K562 (cell line): ENCODE measurements around the gene TMEM234. TPM values are rescaled to one million over a fixed set of nuclear protein-coding genes. Genes with fewer than 3 reads are reported as not detected.
A peak's percentile ranks its signal among the peaks of the same experiment; 100 is the strongest.

Experiments
- ARHGAP35 ChIP-seq: fragments of 450-650 bp; IDR thresholded peaks from 2 replicates; pipeline ENCODE4 v1.6.1; 2018; ENCODE audit not compliant: partially characterized antibody
- ARID1B ChIP-seq: fragments of 450-650 bp; IDR thresholded peaks from 2 replicates; pipeline ENCODE4 v1.6.1; 2016; ENCODE audit warnings: antibody characterized with exemption, mild to moderate bottlenecking, inconsistent platforms
- NCOA6 ChIP-seq: fragments of 450-650 bp; IDR thresholded peaks from 2 replicates; pipeline ENCODE4 v1.6.1; 2017; ENCODE audit warnings: mild to moderate bottlenecking
- YY1 ChIP-seq, 3 experiments: IDR thresholded peaks; 2 replicates each; pipeline ENCODE4 v1.6.1; 2011; ENCODE audit warnings: low read length in 2 of 3, mild to moderate bottlenecking in 2 of 3, moderate library complexity in 2 of 3, borderline replicate concordance in 1 of 3, control low read depth in 1 of 3, low read depth in 1 of 3; ENCODE audit not compliant: insufficient read depth in 3 of 3, insufficient replicate concordance in 2 of 3, control insufficient read depth in 1 of 3, insufficient read length in 1 of 3; ENCODE audit errors: extremely low read depth in 1 of 3
- ZNF324 ChIP-seq: fragments of 250-450 bp; sonication (Bioruptor Pico); IDR thresholded peaks from 2 replicates; pipeline ENCODE4 v1.4.0; 2020; ENCODE audit warnings: mild to moderate bottlenecking
- ZNF644 ChIP-seq: fragments of 200-800 bp; sonication (Bioruptor generic); IDR thresholded peaks from 2 replicates; pipeline ENCODE4 v1.6.1; 2016; ENCODE audit warnings: low read depth, missing genetic modification characterization, missing compliant biosample characterization
- polyA plus RNA-seq, 8 experiments: library from polyadenylated mRNA; depleted of rRNA in 4 of 8; stranded (reverse) in 5 of 8; unstranded in 3 of 8; fragments of >200 nt; fragmentation: Nextera tagmentation in 2 of 8; fragmentation: Illumina TruSeq in 1 of 8; extraction: Ambion mirVana in 2 of 8; extraction: Trizol in 1 of 8; gene quantifications; 2 replicates each; pipeline versions ENCODE4 v1.2.1 to v1.2.3, GENCODE V29; 2011 to 2014; ENCODE audit warnings: inconsistent platforms in 1 of 8, missing spikeins in 1 of 8
- total RNA-seq, 7 experiments: library from RNA; depleted of rRNA in 6 of 7; stranded (reverse); fragments of >200 nt in 6 of 7; fragmentation: Illumina TruSeq in 2 of 7; extraction: Trizol in 2 of 7; gene quantifications; 2 replicates each; pipeline versions ENCODE4 v1.2.1 to v1.2.3, GENCODE V29; 2011 to 2021; ENCODE audit warnings: low replicate concordance in 1 of 7
- TF ChIP-seq, protein P1 (sequence below): fragments of 200-800 bp; sonication (Bioruptor generic); IDR thresholded peaks from 2 replicates; pipeline ENCODE4 v1.6.1; 2017; ENCODE audit warnings: missing genetic modification characterization, missing compliant biosample characterization
- TF ChIP-seq, protein P2 (sequence below): sonication (generic); formaldehyde crosslinking; IDR thresholded peaks from 2 replicates; pipeline ENCODE4 v1.8.0; 2022; ENCODE audit warnings: mild to moderate bottlenecking, missing genetic modification reagents
- TF ChIP-seq, protein P3 (sequence below): fragments of 250-450 bp; sonication (Bioruptor Pico); IDR thresholded peaks from 2 replicates; pipeline ENCODE4 v1.5.0; 2021; ENCODE audit warnings: mild to moderate bottlenecking, borderline replicate concordance
- TF ChIP-seq, protein P4 (sequence below): fragments of 450-650 bp; IDR thresholded peaks from 2 replicates; pipeline ENCODE4 v1.6.1; 2016; ENCODE audit warnings: borderline replicate concordance
- TF ChIP-seq, protein P5 (sequence below): fragments of 450-650 bp; formaldehyde crosslinking; IDR thresholded peaks from 2 replicates; pipeline ENCODE4 v1.4.0; 2020; ENCODE audit warnings: mild to moderate bottlenecking, moderate library complexity

TMEM234 gene
- total and polyA plus RNA-seq, 9 of the 15 experiments (the other 6 are each of a cell fraction or from before 2014, with no cell fraction given), result 5.0 to 12.9 (median 7.6) TPM

DNA sequence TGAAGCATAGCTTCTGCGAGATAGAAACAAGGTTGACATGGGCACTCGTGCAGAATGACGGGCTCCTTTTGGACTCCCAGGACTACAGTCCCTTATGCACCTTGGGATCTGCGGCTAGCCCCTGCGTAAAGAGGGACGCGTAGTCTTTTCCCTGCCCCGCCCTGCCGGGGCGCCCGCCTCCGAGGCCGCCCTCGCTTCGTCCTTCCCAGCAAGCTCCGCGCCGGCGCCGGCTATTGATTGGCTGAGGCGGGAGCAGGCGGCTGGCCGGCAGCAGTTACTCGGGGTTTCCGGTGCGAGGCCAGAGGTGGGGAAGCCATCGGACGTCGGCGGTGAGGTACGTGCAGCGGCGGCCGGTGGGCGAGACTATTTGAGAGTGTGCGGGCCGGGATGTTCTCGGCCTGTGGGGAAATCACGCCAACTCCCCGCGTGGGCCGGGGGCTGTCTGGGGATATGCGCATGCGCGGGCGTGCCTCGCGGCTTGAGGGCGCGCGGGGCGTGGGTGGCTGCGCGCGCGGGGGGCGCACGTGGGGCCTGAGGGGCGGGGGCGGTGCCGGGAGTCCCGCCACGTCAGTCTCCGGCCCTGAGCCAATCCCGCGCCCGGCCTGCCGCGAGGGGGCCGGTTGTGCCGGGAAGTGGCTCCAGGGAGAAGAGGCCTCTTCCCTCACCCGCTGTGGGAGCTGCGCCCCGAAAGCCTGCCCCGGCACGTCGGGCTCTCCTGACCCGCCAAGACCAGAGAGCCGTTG is 42.5 kb downstream of the TMEM234 start, which contains the start of gene TXLNA (continued):
- TF ChIP-seq YY1 (IDR thresholded peaks at IDR 0.05; ENCODE audit: borderline replicate concordance in 1 of 3, control insufficient read depth in 1 of 3, extremely low read depth in 1 of 3, insufficient read depth in 3 of 3, insufficient read length in 1 of 3, insufficient replicate concordance in 2 of 3, low read depth in 1 of 3, low read length in 2 of 3) (peak; percentile 11 to 74 (median 63)), ARID1B (no peak; the same call in 1 of the 2 replicates), ZNF324 (CRISPR knock-in tag) (no peak), ZNF644 (peak; percentile 42), ARHGAP35 (no peak), NCOA6 (no peak)
- TF ChIP-seq, protein P1, sequence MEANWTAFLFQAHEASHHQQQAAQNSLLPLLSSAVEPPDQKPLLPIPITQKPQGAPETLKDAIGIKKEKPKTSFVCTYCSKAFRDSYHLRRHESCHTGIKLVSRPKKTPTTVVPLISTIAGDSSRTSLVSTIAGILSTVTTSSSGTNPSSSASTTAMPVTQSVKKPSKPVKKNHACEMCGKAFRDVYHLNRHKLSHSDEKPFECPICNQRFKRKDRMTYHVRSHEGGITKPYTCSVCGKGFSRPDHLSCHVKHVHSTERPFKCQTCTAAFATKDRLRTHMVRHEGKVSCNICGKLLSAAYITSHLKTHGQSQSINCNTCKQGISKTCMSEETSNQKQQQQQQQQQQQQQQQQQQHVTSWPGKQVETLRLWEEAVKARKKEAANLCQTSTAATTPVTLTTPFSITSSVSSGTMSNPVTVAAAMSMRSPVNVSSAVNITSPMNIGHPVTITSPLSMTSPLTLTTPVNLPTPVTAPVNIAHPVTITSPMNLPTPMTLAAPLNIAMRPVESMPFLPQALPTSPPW (CRISPR knock-in tag), result peak; percentile 95
- TF ChIP-seq, protein P2, sequence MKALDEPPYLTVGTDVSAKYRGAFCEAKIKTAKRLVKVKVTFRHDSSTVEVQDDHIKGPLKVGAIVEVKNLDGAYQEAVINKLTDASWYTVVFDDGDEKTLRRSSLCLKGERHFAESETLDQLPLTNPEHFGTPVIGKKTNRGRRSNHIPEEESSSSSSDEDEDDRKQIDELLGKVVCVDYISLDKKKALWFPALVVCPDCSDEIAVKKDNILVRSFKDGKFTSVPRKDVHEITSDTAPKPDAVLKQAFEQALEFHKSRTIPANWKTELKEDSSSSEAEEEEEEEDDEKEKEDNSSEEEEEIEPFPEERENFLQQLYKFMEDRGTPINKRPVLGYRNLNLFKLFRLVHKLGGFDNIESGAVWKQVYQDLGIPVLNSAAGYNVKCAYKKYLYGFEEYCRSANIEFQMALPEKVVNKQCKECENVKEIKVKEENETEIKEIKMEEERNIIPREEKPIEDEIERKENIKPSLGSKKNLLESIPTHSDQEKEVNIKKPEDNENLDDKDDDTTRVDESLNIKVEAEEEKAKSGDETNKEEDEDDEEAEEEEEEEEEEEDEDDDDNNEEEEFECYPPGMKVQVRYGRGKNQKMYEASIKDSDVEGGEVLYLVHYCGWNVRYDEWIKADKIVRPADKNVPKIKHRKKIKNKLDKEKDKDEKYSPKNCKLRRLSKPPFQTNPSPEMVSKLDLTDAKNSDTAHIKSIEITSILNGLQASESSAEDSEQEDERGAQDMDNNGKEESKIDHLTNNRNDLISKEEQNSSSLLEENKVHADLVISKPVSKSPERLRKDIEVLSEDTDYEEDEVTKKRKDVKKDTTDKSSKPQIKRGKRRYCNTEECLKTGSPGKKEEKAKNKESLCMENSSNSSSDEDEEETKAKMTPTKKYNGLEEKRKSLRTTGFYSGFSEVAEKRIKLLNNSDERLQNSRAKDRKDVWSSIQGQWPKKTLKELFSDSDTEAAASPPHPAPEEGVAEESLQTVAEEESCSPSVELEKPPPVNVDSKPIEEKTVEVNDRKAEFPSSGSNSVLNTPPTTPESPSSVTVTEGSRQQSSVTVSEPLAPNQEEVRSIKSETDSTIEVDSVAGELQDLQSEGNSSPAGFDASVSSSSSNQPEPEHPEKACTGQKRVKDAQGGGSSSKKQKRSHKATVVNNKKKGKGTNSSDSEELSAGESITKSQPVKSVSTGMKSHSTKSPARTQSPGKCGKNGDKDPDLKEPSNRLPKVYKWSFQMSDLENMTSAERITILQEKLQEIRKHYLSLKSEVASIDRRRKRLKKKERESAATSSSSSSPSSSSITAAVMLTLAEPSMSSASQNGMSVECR (CRISPR knock-in tag), result peak; percentile 48; the same call in 1 of the 2 replicates
- TF ChIP-seq, protein P3, sequence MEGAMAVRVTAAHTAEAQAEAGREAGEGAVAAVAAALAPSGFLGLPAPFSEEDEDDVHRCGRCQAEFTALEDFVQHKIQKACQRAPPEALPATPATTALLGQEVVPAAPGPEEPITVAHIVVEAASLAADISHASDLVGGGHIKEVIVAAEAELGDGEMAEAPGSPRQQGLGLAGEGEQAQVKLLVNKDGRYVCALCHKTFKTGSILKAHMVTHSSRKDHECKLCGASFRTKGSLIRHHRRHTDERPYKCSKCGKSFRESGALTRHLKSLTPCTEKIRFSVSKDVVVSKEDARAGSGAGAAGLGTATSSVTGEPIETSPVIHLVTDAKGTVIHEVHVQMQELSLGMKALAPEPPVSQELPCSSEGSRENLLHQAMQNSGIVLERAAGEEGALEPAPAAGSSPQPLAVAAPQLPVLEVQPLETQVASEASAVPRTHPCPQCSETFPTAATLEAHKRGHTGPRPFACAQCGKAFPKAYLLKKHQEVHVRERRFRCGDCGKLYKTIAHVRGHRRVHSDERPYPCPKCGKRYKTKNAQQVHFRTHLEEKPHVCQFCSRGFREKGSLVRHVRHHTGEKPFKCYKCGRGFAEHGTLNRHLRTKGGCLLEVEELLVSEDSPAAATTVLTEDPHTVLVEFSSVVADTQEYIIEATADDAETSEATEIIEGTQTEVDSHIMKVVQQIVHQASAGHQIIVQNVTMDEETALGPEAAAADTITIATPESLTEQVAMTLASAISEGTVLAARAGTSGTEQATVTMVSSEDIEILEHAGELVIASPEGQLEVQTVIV (CRISPR knock-in tag), result no peak
- TF ChIP-seq, protein P4, sequence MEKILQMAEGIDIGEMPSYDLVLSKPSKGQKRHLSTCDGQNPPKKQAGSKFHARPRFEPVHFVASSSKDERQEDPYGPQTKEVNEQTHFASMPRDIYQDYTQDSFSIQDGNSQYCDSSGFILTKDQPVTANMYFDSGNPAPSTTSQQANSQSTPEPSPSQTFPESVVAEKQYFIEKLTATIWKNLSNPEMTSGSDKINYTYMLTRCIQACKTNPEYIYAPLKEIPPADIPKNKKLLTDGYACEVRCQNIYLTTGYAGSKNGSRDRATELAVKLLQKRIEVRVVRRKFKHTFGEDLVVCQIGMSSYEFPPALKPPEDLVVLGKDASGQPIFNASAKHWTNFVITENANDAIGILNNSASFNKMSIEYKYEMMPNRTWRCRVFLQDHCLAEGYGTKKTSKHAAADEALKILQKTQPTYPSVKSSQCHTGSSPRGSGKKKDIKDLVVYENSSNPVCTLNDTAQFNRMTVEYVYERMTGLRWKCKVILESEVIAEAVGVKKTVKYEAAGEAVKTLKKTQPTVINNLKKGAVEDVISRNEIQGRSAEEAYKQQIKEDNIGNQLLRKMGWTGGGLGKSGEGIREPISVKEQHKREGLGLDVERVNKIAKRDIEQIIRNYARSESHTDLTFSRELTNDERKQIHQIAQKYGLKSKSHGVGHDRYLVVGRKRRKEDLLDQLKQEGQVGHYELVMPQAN, result peak; percentile 75; the same call in 1 of the 2 replicates
- TF ChIP-seq, protein P5, sequence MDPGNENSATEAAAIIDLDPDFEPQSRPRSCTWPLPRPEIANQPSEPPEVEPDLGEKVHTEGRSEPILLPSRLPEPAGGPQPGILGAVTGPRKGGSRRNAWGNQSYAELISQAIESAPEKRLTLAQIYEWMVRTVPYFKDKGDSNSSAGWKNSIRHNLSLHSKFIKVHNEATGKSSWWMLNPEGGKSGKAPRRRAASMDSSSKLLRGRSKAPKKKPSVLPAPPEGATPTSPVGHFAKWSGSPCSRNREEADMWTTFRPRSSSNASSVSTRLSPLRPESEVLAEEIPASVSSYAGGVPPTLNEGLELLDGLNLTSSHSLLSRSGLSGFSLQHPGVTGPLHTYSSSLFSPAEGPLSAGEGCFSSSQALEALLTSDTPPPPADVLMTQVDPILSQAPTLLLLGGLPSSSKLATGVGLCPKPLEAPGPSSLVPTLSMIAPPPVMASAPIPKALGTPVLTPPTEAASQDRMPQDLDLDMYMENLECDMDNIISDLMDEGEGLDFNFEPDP (CRISPR knock-in tag), result no peak; the same call in 1 of the 2 replicates
